Spleen (tissue), 11 donors: ENCODE measurements around the gene CTF1. TPM values are rescaled to one million over a fixed set of nuclear protein-coding genes. Genes with fewer than 3 reads are reported as not detected.
A peak's percentile ranks its signal among the peaks of the same experiment; 100 is the strongest.
"Not testable (repeated sequence)": the region's sequence is repeated elsewhere in the genome, so short reads cannot be mapped to it uniquely, and the experiment has no call there.

Experiments used
- DNase-seq: peaks from one replicate; pipeline ENCODE4 v3.0.0-alpha.2; 2020
- H3K27ac ChIP-seq, 8 donors: fragments of 200-600 bp; sonication (generic) in 7 of 8; 1 replicate in 4 of 8; 2 replicates in 4 of 8; pipeline versions ENCODE4 v1.5.0 to v1.8.0; 2016 to 2021; ENCODE audit warnings: inconsistent platforms in 4 of 8, mild to moderate bottlenecking in 4 of 8, moderate library complexity in 1 of 8
- H3K27me3 ChIP-seq, 7 donors: fragments of 200-600 bp; sonication (generic) in 6 of 7; replicated peaks in 1 of 7; 1 replicate in 4 of 7; 2 replicates in 3 of 7; pipeline versions ENCODE4 v1.5.0 to v1.8.0; 2016 to 2021; ENCODE audit warnings: inconsistent platforms in 3 of 7, mild to moderate bottlenecking in 1 of 7
- H3K36me3 ChIP-seq, 6 donors: fragments of 200-600 bp; sonication (generic) in 5 of 6; 1 replicate in 4 of 6; 2 replicates in 2 of 6; pipeline versions ENCODE4 v1.5.0 to v1.8.0; 2016 to 2021; ENCODE audit warnings: inconsistent platforms in 2 of 6
- H3K4me1 ChIP-seq, 6 donors: fragments of 200-600 bp; sonication (generic) in 5 of 6; 1 replicate in 3 of 6; 2 replicates in 3 of 6; pipeline versions ENCODE4 v1.5.0 to v1.8.0; 2016 to 2021; ENCODE audit warnings: inconsistent platforms in 3 of 6
- H3K4me3 ChIP-seq, 8 donors: fragments of 200-600 bp; sonication (generic) in 7 of 8; 1 replicate in 4 of 8; 2 replicates in 4 of 8; pipeline versions ENCODE4 v1.5.0 to v1.8.0; 2016 to 2021; ENCODE audit warnings: inconsistent platforms in 4 of 8, mild to moderate bottlenecking in 4 of 8, moderate library complexity in 2 of 8
- H3K9me3 ChIP-seq, 8 donors: fragments of 200-600 bp; sonication (generic) in 7 of 8; 1 replicate in 4 of 8; 2 replicates in 4 of 8; pipeline versions ENCODE4 v1.5.0 to v1.8.0; 2016 to 2021; ENCODE audit warnings: inconsistent platforms in 4 of 8
- POLR2A ChIP-seq, 3 donors: fragments of 450-650 bp; IDR thresholded peaks; one replicate each; pipeline ENCODE4 v1.5.1; 2017; ENCODE audit warnings: antibody characterized with exemption in 3 of 3, mild to moderate bottlenecking in 1 of 3
- POLR2AphosphoS5 ChIP-seq, 3 donors: sonication (generic); formaldehyde crosslinking; IDR thresholded peaks; one replicate each; pipeline ENCODE4 v1.5.1; 2017; ENCODE audit warnings: antibody characterized with exemption in 3 of 3
- WGBS, 5 donors: extraction: QIAGEN DNeasy Blood & Tissue Kit in 3 of 5; methylation state at CpG; one replicate each; pipeline versions ENCODE4 v1.1.5 to v1.1.7; 2013 to 2018; 5-methylcytosine and 5-hydroxymethylcytosine counted together
- intact Hi-C: fragments of 100-400 bp; cut with DNase I; formaldehyde crosslinking; loops from one replicate; pipeline ENCODE4 v1.15.0; 2023; ENCODE audit warnings: low total_unique reads
- polyA plus RNA-seq, 3 donors: library from polyadenylated mRNA; stranded (reverse); fragments of 200-250 nt; gene quantifications; one replicate each; pipeline ENCODE4 v1.2.1, GENCODE V29; 2013
- total RNA-seq, 7 donors: library from RNA; depleted of rRNA in 3 of 7; stranded (reverse); fragments of >200 nt in 3 of 7; fragmentation: NEBNext Ultra II Directional in 4 of 7; extraction: Animal tissue kit (Norgen Biotek cat#: 25700) in 4 of 7; gene quantifications; one replicate each; pipeline versions ENCODE4 v1.1.0 to v1.2.1, GENCODE V29; 2016 to 2021
- TF ChIP-seq, protein P1 (sequence below), 11 experiments: fragments of 200-600 bp in 7 of 11; fragments of 450-650 bp in 4 of 11; sonication (generic) in 4 of 11; IDR thresholded peaks in 8 of 11; conservative IDR thresholded peaks in 3 of 11; 1 replicate in 7 of 11; 2 replicates in 4 of 11; pipeline versions ENCODE4 v1.4.0 to v1.8.0; 2016 to 2021; ENCODE audit warnings: antibody characterized with exemption in 11 of 11, inconsistent platforms in 4 of 11, mild to moderate bottlenecking in 1 of 11
- donor health status: healthy with polysubstance abuse.
- donor health status: DM: no; HTN: no; CAD: no; lungs with moderate emphysema.
- donor health status: DM: no; HTN: no; CAD: no.
- donor health status: Bipolar disorder and iron deficiency.
- donor health status: healthy.
- donor health status: DM: no; HTN: no; CAD: no.
- donor health status: DM: yes; HTN: yes; CAD: no.

The CTF1 gene
- total and polyA plus RNA-seq, 10 donors = 0.61 to 3.3 (median 1.3) TPM; not detected in 1

DNA sequence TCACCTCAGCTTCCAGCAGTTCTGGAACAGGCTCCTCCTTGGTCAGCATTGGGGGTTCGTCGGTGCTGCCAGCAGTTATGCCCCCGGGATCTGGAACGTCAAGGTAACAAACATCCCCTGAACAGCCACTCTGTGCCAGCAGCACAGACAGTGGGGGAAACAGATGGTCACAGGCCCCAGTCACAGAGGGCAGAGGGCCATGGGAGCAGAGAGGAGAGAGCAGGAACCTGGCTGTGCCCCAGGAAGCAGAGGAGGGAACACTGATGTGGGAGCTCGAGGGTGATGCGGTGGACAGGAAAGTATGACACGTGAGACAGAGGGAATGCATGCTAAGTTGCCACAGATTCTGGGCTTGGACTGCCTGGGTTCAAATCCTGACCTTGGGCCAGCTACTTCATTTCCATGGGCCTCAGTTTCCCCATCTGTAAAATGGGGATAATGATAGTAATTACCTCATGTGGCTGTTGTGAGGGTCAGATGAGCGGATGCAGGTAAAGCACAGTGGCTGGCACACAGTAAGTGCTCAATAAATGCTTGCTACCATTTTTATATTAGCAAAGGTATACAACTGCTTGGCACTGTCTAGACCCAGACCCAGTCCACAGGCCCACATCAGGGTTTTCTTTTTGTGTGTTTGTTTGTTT lies 7.4 kb upstream of the CTF1 start:
- Histone ChIP-seq H3K4me1 (peaks cover 12 to 53% (median 15%) of the 10 kb centered on the region in 6 donors), H3K27ac (no peak overlapping the region), H3K9me3 (no peaks in the 10 kb centered on the region), H3K27me3 (no peaks in the 10 kb centered on the region), H3K4me3 (no peak overlapping the region), H3K36me3 (peaks cover 0 to 86% (median 48%) of the 10 kb centered on the region in 6 donors)
- TF ChIP-seq POLR2A (IDR thresholded peaks at IDR 0.05) = no peak
- no peak for TF ChIP-seq POLR2AphosphoS5 (IDR thresholded peaks at IDR 0.05)
- intact Hi-C loops = no loop called here
- DNase-seq = no peak
- WGBS, 5 donors = 79 to 86% (median 81%) methylated on average over 8 of the region's 8 CpGs

- H3K27me3 ChIP-seq = no peaks in the 10 kb centered on the region
- no peak overlapping the region for H3K4me3 ChIP-seq
- DNase-seq = no peak
- 86 to 95% (median 90%) methylated on average over 5 of the region's 5 CpGs for WGBS, 5 donors
- intact Hi-C loops = no loop called here
- peaks cover 0 to 80% (median 45%) of the 10 kb centered on the region in 6 donors for H3K36me3 ChIP-seq
- TF ChIP-seq, protein P1, sequence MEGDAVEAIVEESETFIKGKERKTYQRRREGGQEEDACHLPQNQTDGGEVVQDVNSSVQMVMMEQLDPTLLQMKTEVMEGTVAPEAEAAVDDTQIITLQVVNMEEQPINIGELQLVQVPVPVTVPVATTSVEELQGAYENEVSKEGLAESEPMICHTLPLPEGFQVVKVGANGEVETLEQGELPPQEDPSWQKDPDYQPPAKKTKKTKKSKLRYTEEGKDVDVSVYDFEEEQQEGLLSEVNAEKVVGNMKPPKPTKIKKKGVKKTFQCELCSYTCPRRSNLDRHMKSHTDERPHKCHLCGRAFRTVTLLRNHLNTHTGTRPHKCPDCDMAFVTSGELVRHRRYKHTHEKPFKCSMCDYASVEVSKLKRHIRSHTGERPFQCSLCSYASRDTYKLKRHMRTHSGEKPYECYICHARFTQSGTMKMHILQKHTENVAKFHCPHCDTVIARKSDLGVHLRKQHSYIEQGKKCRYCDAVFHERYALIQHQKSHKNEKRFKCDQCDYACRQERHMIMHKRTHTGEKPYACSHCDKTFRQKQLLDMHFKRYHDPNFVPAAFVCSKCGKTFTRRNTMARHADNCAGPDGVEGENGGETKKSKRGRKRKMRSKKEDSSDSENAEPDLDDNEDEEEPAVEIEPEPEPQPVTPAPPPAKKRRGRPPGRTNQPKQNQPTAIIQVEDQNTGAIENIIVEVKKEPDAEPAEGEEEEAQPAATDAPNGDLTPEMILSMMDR (IDR thresholded peaks at IDR 0.05 in 8 of 11, conservative IDR thresholded peaks at IDR 0.05 in 3 of 11) = no peak
- no peak for TF ChIP-seq POLR2A (IDR thresholded peaks at IDR 0.05)
- no peak for TF ChIP-seq POLR2AphosphoS5 (IDR thresholded peaks at IDR 0.05)
- H3K9me3 ChIP-seq = no peaks in the 10 kb centered on the region
- no peak overlapping the region for H3K27ac ChIP-seq
- peaks cover 12 to 53% (median 21%) of the 10 kb centered on the region in 6 donors for H3K4me1 ChIP-seq
Measured at GRCh38 chr16:30889721-30890120, 6.7 kb upstream of the CTF1 start.

DNA sequence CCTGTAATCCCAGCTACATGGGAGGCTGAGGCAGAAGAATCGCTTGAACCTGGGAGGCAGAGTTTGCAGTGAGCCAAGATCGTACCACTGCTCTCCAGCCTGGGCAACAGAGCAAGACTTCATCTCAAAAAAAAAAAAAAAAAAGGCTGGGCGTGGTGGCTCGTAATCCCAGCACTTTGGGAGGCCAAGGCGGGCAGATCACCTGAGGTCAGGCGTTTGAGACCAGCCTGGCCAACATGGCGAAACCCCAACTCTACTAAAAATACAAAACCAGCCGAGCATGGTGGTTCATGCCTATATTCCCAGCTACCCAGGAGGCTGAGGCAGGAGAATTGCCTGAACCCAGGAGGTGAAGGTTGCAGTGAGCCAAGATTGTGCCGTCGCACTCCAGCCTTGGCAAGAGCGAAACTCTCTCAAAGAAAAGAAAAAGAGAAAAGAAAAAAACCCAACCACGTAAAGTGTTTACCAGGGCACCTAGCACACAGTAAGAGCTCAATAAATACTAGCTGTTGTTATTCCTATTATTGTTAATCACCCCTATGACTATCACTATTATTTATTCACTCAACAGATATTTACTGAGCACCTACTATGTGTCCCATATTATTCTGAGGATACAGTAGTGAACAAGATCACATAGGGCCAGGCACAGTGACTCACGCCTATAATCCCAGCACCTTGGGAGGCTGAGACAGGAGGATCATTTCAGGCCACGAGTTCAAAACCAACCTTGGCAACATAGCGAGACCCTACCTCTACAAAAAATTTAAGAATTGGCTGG lies 5.2 kb upstream of the CTF1 start:
- H3K27me3 ChIP-seq, H3K4me3 ChIP-seq, H3K27ac ChIP-seq, DNase-seq, H3K9me3 ChIP-seq, intact Hi-C loops: not testable (repeated sequence)
- peaks cover 0 to 65% (median 35%) of the 10 kb centered on the region in 6 donors for H3K36me3 ChIP-seq
- peaks cover 12 to 53% (median 31%) of the 10 kb centered on the region in 6 donors for H3K4me1 ChIP-seq
- WGBS, 5 donors = 92 to 99% (median 95%) methylated on average over 14 to 15 of the region's 15 CpGs

DNA sequence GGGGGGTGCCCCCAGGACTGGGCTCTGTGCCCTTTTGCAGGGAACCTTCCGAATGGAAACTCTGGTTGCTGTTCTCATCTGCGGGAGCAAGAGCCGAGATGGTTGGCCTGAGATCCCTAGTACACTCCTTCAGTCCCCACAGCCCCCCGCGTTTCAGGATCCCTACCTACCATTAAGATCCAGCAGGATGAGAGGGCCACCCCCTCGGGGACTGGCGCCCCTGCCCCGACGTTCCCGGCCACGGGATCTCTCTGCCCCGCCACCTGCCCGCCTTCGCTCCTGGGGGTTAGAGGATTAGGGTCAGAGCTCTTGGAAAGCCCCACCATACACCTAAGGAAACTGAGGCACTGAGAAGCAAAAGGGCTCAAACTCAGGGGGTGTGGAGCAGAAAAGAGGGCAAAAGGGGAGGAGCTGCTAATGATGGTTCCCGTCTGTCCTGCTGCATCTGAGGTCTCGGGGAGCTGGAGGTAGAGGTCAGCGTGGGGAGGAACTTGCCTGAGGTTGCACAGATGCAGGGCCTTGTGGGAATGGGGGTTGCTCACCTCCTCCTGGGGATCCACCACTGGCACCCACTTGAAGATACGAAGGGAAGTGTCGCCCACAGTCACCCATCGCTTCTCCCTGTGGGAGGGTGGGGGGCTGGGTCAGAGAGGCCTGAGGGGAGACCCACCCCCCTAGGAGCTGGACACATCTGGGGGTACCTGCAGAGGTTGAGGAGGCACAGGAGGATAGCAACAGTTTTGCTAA lies 3.6 kb upstream of the CTF1 start:
- peak overlapping the region; percentile 81 to 95 (median 92) for H3K27ac ChIP-seq
- no peaks in the 10 kb centered on the region for H3K27me3 ChIP-seq
- 58 to 69% (median 63%) methylated on average over 17 to 20 of the region's 20 CpGs for WGBS, 5 donors
- peaks cover 18 to 65% (median 46%) of the 10 kb centered on the region in 6 donors for H3K4me1 ChIP-seq
- TF ChIP-seq POLR2A (IDR thresholded peaks at IDR 0.05) (no peak), POLR2AphosphoS5 (IDR thresholded peaks at IDR 0.05) (no peak)
- TF ChIP-seq, protein P1 (IDR thresholded peaks at IDR 0.05 in 8 of 11, conservative IDR thresholded peaks at IDR 0.05 in 3 of 11) = no peak
- no peak for DNase-seq
- peaks cover 0 to 49% (median 26%) of the 10 kb centered on the region in 6 donors for H3K36me3 ChIP-seq
- intact Hi-C loops = no loop called here
- no peaks in the 10 kb centered on the region for H3K9me3 ChIP-seq
- peak overlapping the region; percentile 48 to 85 (median 64) for H3K4me3 ChIP-seq
